ENCODE measurements around the gene DTNBP1.

The DTNBP1 gene

GRCh38 chr6:15560713-15561112, 102.1 kb downstream of the DTNBP1 start:
- in situ Hi-C loops (cut with HindIII; ENCODE audit: low pct_ligation_motif_present, low sequenced_read_pairs) = no loop called here
- no peaks in the 10 kb centered on the region for H3K36me3 ChIP-seq (replicated peaks)

GRCh38 chr6:15557174-15557573, 105.7 kb downstream of the DTNBP1 start:
- Histone ChIP-seq H3K27me3 (replicated peaks) (no peaks in the 10 kb centered on the region), H3K4me3 (ENCODE audit: low read depth, low read length) (no peak overlapping the region), H3K27ac (no peak overlapping the region), H3K36me3 (replicated peaks) (no peaks in the 10 kb centered on the region)
- DNase-seq = no peak
- in situ Hi-C loops (cut with HindIII; ENCODE audit: low pct_ligation_motif_present, low sequenced_read_pairs) = no loop called here
- no peak for TF ChIP-seq CTCF (IDR thresholded peaks at IDR 0.05; ENCODE audit: low read depth, low read length, missing control alignments)

More at GRCh38 chr6:15560713-15561112, 102.1 kb downstream of the DTNBP1 start:
- H3K27ac ChIP-seq = no peak overlapping the region
- DNase-seq = no peak
- no peak overlapping the region for H3K4me3 ChIP-seq (ENCODE audit: low read depth, low read length)
- TF ChIP-seq CTCF (IDR thresholded peaks at IDR 0.05; ENCODE audit: low read depth, low read length, missing control alignments) = no peak
- no peaks in the 10 kb centered on the region for H3K27me3 ChIP-seq (replicated peaks)

GRCh38 chr6:15556711-15557110, 106.1 kb downstream of the DTNBP1 start:
- no peak overlapping the region for H3K27ac ChIP-seq
- no peak for DNase-seq

GRCh38 chr6:15555101-15556038, 107.5 kb downstream of the DTNBP1 start:
- no peak for TF ChIP-seq CTCF (IDR thresholded peaks at IDR 0.05; ENCODE audit: low read depth, low read length, missing control alignments)
- no peak overlapping the region for H3K27ac ChIP-seq
- in situ Hi-C loops (cut with HindIII; ENCODE audit: low pct_ligation_motif_present, low sequenced_read_pairs) = no loop called here
- DNase-seq = no peak
- H3K27me3 ChIP-seq (replicated peaks) = no peaks in the 10 kb centered on the region
- no peak overlapping the region for H3K4me3 ChIP-seq (ENCODE audit: low read depth, low read length)
- H3K36me3 ChIP-seq (replicated peaks) = no peaks in the 10 kb centered on the region

More at GRCh38 chr6:15556711-15557110, 106.1 kb downstream of the DTNBP1 start:
- in situ Hi-C loops (cut with HindIII; ENCODE audit: low pct_ligation_motif_present, low sequenced_read_pairs) = no loop called here
- H3K4me3 ChIP-seq (ENCODE audit: low read depth, low read length) = no peak overlapping the region
- TF ChIP-seq CTCF (IDR thresholded peaks at IDR 0.05; ENCODE audit: low read depth, low read length, missing control alignments) = no peak
- no peaks in the 10 kb centered on the region for H3K36me3 ChIP-seq (replicated peaks)
- H3K27me3 ChIP-seq (replicated peaks) = no peaks in the 10 kb centered on the region

GRCh38 chr6:15554728-15555100, 108.1 kb downstream of the DTNBP1 start:
- in situ Hi-C loops (cut with HindIII; ENCODE audit: low pct_ligation_motif_present, low sequenced_read_pairs) = no loop called here
- DNase-seq = no peak
- H3K36me3 ChIP-seq (replicated peaks) = no peaks in the 10 kb centered on the region
- H3K27me3 ChIP-seq (replicated peaks) = no peaks in the 10 kb centered on the region
- no peak overlapping the region for H3K4me3 ChIP-seq (ENCODE audit: low read depth, low read length)
- no peak overlapping the region for H3K27ac ChIP-seq
- no peak for TF ChIP-seq CTCF (IDR thresholded peaks at IDR 0.05; ENCODE audit: low read depth, low read length, missing control alignments)
